HUES48 (cell line): Measurements from ENCODE around the gene TACC2.

Source experiments
- H3K27ac ChIP-seq: one replicate; pipeline ENCODE4 v1.7.0; 2013; ENCODE audit warnings: low read depth, low read length, inconsistent platforms
- H3K27me3 ChIP-seq: 2 replicates; pipeline ENCODE4 v1.6.1; 2013; ENCODE audit warnings: mild to moderate bottlenecking, low read length; ENCODE audit not compliant: control insufficient read depth, insufficient read depth
- H3K36me3 ChIP-seq: 2 replicates; pipeline ENCODE4 v1.6.1; 2013; ENCODE audit warnings: low read length; ENCODE audit not compliant: control insufficient read depth, insufficient read depth
- H3K4me1 ChIP-seq: 2 replicates; pipeline ENCODE4 v1.6.1; 2013; ENCODE audit warnings: mild to moderate bottlenecking, low read length; ENCODE audit not compliant: control insufficient read depth, insufficient read depth
- H3K4me3 ChIP-seq: 2 replicates; pipeline ENCODE4 v1.5.1; 2013; ENCODE audit warnings: mild to moderate bottlenecking, low read depth, low read length
- H3K9ac ChIP-seq: 2 replicates; pipeline ENCODE4 v1.6.1; 2013; ENCODE audit warnings: mild to moderate bottlenecking, low read depth, low read length, moderate library complexity
- H3K9me3 ChIP-seq: 2 replicates; pipeline ENCODE4 v1.6.1; 2013; ENCODE audit warnings: low read length; ENCODE audit not compliant: control insufficient read depth, insufficient read depth

The TACC2 gene

GRCh38 chr10:121988361-121989324, at the start of gene TACC2:
TSS of gene TACC2 (plus strand) at chr10:121989163. CDS start at chr10:122021982, 32,819 bp downstream.
- Histone ChIP-seq H3K27me3 (no peaks in the 10 kb centered on the region), H3K4me1 (0 out of 2 replicates have a peak, but pooled peaks cover 5% of the 10 kb centered on the region), H3K9me3 (peaks cover 11% of the 10 kb centered on the region), H3K9ac (no peak within 1 kb of the TSS), H3K4me3 (no peak within 1 kb of the TSS), H3K27ac (no peak within 1 kb of the TSS), H3K36me3 (no peaks in the 10 kb centered on the region)

- no peak overlapping the region for H3K4me3 ChIP-seq
- no peaks in the 10 kb centered on the region for H3K27me3 ChIP-seq
- H3K9me3 ChIP-seq: no peaks in the 10 kb centered on the region
- H3K36me3 ChIP-seq: no peaks in the 10 kb centered on the region
- no peak overlapping the region for H3K27ac ChIP-seq
- no peaks in the 10 kb centered on the region for H3K4me1 ChIP-seq
- H3K9ac ChIP-seq: no peak overlapping the region
Observed at GRCh38 chr10:121941532-121941931, 47.4 kb upstream of the TACC2 start.

GRCh38 chr10:121942749-121943416, 46.1 kb upstream of the TACC2 start:
- Histone ChIP-seq H3K9ac (no peak overlapping the region), H3K4me1 (no peaks in the 10 kb centered on the region), H3K36me3 (no peaks in the 10 kb centered on the region), H3K27me3 (no peaks in the 10 kb centered on the region), H3K27ac (no peak overlapping the region), H3K9me3 (no peaks in the 10 kb centered on the region), H3K4me3 (no peak overlapping the region)

GRCh38 chr10:121947343-121948330, 41.3 kb upstream of the TACC2 start:
- Histone ChIP-seq H3K9me3 (no peaks in the 10 kb centered on the region), H3K4me3 (no peak overlapping the region), H3K27me3 (no peaks in the 10 kb centered on the region), H3K27ac (no peak overlapping the region), H3K4me1 (peaks cover 3% of the 10 kb centered on the region; the same call in 1 of the 2 replicates), H3K9ac (no peak overlapping the region), H3K36me3 (no peaks in the 10 kb centered on the region)

- no peaks in the 10 kb centered on the region for H3K27me3 ChIP-seq
- no peak overlapping the region for H3K4me3 ChIP-seq
- H3K9ac ChIP-seq: no peak overlapping the region
- H3K36me3 ChIP-seq: no peaks in the 10 kb centered on the region
- H3K9me3 ChIP-seq: no peaks in the 10 kb centered on the region
- no peak overlapping the region for H3K27ac ChIP-seq
- H3K4me1 ChIP-seq: peaks cover 3% of the 10 kb centered on the region; the same call in 1 of the 2 replicates
Observed at GRCh38 chr10:121949049-121949448, 39.9 kb upstream of the TACC2 start.

GRCh38 chr10:121949451-121949850, 39.5 kb upstream of the TACC2 start:
- Histone ChIP-seq H3K9me3 (no peaks in the 10 kb centered on the region), H3K4me1 (peaks cover 3% of the 10 kb centered on the region; the same call in 1 of the 2 replicates), H3K9ac (no peak overlapping the region), H3K27me3 (no peaks in the 10 kb centered on the region), H3K36me3 (no peaks in the 10 kb centered on the region), H3K27ac (no peak overlapping the region), H3K4me3 (no peak overlapping the region)

- Histone ChIP-seq H3K27me3 (no peaks in the 10 kb centered on the region), H3K4me1 (peaks cover 3% of the 10 kb centered on the region; the same call in 1 of the 2 replicates), H3K9me3 (no peaks in the 10 kb centered on the region), H3K9ac (no peak overlapping the region), H3K36me3 (peaks cover 16% of the 10 kb centered on the region), H3K4me3 (no peak overlapping the region), H3K27ac (no peak overlapping the region)
Observed at GRCh38 chr10:121952226-121952625, 36.7 kb upstream of the TACC2 start.

- no peak overlapping the region for H3K4me3 ChIP-seq
- H3K36me3 ChIP-seq: peaks cover 47% of the 10 kb centered on the region
- no peak overlapping the region for H3K9ac ChIP-seq
- no peak overlapping the region for H3K27ac ChIP-seq
- H3K4me1 ChIP-seq: peaks cover 18% of the 10 kb centered on the region; the same call in 1 of the 2 replicates
- no peaks in the 10 kb centered on the region for H3K27me3 ChIP-seq
- no peaks in the 10 kb centered on the region for H3K9me3 ChIP-seq
Observed at GRCh38 chr10:121956111-121957061, 32.6 kb upstream of the TACC2 start.

GRCh38 chr10:121959671-121960070, 29.3 kb upstream of the TACC2 start:
- Histone ChIP-seq H3K27me3 (no peaks in the 10 kb centered on the region), H3K27ac (peak overlapping the region; percentile 73), H3K9ac (no peak overlapping the region), H3K4me3 (no peak overlapping the region), H3K4me1 (peaks cover 18% of the 10 kb centered on the region; the same call in 1 of the 2 replicates), H3K9me3 (no peaks in the 10 kb centered on the region), H3K36me3 (peaks cover 58% of the 10 kb centered on the region)
